Middle frontal gyrus (tissue), 1 donor: Measurements from ENCODE around the gene GPER1.
"Not testable (repeated sequence)": the region's sequence is repeated elsewhere in the genome, so short reads cannot be mapped to it uniquely, and the experiment has no call there.

ENCODE experiments used
- DNase-seq: peaks from one replicate; pipeline ENCODE4 v3.0.0-alpha.2; 2015; ENCODE audit warnings: low spot score; ENCODE audit errors: extremely low spot score

Gene GPER1

DNA sequence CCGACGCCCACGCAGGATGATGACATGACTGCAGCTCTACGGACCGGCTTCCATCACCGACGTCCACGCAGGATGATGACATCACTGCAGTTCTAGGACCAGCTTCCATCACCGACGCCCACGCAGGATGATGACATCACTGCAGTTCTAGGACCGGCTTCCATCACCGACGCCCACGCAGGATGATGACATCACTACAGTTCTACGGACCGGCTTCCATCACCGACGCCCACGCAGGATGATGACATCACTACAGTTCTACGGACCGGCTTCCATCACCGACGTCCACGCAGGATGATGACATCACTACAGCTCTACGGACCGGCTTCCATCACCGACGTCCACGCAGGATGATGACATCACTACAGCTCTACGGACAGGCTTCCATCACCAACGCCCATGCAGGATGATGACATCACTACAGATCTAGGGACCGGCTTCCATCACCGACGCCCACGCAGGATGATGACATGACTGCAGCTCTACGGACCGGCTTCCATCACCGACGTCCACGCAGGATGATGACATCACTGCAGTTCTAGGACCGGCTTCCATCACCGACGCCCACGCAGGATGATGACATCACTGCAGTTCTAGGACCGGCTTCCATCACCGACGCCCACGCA lies 28.6 kb downstream of the GPER1 start:
- DNase-seq = not testable (repeated sequence)

DNA sequence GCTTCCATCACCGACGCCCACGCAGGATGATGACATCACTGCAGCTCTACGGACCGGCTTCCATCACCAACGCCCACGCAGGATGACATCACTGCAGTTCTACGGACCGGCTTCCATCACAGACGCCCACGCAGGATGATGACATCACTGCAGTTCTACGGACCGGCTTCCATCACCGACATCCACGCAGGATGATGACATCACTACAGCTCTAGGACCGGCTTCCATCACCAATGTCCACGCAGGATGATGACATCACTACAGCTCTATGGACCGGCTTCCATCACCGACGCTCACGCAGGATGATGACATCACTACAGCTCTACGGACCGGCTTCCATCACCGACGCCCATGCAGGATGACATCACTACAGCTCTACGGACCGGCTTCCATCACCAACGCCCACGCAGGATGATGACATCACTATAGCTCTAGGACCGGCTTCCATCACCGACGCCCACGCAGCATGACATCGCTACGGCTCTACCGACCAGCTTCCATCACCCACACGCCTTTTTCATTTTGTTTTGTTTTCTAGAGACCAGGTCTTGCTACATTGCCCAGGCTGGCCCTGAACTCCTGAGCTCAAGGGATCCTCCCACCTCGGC lies 29.5 kb downstream of the GPER1 start:
- DNase-seq = no peak

DNA sequence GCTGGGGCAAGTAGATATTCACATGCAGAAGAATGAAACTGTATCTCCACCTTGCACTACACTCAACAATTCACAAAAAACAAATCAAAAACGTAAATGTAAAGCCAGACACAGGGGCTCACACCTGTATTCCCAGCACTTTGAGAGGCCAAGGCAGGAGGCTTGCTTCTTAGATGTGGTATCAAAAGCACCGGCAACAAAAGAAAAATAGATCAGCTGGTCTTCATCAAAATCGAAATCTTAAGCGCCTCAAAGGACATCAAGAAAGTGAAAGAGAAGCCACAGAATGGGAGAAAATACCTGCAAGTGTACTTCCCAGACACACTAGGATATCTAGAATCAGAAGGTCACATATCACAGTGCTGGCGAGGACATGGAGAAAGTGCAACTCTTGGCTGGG lies 31.3 kb downstream of the GPER1 start:
- DNase-seq = no peak

DNA sequence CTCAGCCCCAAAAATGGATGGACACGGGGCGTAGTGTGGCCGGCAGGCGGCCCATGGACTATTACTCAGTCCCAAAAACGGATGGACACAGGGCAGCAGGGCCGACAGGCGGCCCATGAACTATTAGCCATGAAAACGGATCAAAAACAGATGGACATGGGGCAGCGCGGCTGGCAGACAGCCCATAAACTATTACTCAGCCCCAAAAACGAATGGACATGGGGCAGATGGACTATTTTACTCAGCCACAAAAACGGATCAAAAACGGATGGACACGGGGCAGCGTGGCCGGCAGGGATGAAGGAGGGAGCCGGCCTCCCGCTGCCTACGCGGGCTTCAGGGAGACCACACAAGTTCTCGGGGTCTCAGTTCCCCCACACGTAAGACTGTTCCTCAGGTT lies 32.9 kb downstream of the GPER1 start:
- no peak for DNase-seq

- DNase-seq = no peak
Observed at GRCh38 chr7:1121476-1121875, 33.6 kb downstream of the GPER1 start.

GRCh38 chr7:1121886-1122831 lies 34.2 kb downstream of the GPER1 start:
- DNase-seq = no peak

- no peak for DNase-seq
Observed at GRCh38 chr7:1122832-1123501, 35.1 kb downstream of the GPER1 start.

GRCh38 chr7:1123715-1124114 lies 35.8 kb downstream of the GPER1 start:
- peak; percentile 22 for DNase-seq

DNA sequence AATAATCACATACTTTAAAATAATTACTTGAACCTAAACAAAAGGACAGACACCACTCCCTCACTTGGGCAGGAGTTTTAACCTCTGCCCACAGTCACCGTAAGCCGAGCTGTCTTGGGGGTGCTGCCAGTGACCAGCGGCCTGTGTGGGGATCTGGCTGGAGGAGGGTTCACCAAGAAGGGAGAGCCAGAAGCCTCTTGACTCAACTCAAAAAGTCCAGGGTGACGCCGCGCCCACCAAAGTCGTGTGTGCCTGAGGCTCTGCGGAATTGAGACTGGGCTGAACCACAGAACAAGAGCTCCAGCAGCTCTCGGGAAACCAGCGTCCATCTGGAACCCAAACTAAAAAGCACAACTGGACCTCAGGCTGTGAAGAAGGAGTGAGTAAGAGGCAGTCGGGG lies 36.3 kb downstream of the GPER1 start:
- DNase-seq = no peak

- no peak for DNase-seq
Observed at GRCh38 chr7:1124816-1125602, 37.1 kb downstream of the GPER1 start.

- no peak for DNase-seq
Observed at GRCh38 chr7:1125603-1125969, 37.7 kb downstream of the GPER1 start.

DNA sequence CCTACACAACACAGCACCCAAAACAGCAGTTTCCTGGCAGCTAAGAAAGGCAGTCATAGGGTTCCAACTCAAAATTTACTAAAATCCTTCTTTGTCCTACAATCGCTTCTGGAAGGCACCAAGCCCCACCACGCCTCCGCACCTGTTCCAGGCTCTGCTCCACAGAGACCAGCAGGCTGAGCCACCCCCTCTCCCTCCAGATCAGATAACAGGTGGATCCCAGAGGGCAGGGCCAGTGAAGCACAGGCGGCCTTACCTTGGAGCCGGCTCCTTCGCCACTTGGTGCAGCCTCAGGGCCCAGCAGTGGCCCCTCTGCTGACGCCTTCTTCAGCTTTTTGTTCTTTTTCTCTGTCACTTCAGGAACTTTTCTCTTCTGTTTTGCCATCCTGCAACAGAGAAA lies 39.1 kb downstream of the GPER1 start:
- no peak for DNase-seq

DNA sequence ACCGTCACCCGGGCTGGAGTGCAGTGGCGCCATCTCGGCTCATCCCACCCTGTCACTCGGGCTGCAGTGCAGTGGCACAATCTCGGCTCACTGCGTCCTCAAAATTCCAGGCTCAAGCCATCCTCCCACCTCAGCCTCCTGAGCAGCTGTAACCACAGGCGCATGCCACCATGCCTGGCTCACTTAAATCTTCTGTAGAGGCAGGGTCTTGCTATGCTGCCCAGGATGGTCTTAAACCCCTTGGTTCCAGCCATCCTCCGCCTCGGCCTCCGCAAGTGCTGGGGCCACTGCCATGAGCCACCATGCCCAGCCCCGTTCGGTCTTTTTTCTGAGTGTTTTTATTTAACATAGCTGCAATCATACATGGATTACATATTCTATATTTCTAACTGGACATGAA lies 41.5 kb downstream of the GPER1 start:
- no peak for DNase-seq

DNA sequence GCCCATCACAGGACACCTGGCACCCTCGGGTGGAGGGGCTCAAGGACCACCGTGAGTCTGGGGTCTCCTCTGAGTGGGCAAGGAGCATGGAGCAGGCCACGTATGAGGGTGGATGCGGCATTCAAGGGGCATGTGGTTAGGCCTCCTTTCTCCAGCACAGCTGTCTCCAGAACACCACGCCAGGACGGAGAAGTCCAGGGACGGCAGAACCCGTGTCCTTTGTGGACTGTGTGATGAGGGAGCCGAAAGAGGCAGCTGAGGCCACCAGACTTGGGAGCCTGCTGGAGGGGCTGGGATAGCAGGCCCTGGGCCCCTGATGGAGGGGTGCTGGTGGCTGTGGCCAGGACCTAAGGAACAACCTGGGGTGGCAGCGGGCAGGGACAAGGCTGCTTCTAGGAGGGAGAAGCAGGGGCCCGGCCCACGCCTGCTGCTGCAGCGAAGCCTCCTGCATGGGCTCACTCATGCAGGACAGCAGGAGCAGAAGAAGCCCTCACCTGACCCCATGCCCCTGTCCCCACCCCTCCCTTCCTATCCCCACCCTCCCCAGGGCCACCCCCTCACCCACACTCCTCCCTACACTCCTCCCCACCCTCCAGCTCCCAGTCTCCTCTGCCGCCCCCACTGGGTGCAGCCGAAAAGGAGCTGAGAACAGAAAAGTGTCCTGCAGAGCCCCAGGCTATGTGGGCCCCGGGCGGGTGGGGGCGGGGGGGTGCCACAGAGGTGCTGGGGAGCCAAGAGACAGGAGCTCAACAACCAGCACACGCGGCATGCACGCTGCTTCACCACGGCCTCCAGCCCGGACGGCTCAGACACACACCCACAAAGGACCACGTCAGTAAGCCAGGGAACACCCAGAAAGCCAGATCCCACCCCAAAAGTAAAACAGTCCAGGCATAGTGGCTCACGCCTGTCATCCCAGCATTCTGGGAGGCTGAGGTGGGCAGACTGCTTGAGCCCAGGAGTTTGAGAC lies 42.4 kb downstream of the GPER1 start:
- no peak for DNase-seq

GRCh38 chr7:1131471-1132265 lies 43.8 kb downstream of the GPER1 start:
- DNase-seq = no peak

DNA sequence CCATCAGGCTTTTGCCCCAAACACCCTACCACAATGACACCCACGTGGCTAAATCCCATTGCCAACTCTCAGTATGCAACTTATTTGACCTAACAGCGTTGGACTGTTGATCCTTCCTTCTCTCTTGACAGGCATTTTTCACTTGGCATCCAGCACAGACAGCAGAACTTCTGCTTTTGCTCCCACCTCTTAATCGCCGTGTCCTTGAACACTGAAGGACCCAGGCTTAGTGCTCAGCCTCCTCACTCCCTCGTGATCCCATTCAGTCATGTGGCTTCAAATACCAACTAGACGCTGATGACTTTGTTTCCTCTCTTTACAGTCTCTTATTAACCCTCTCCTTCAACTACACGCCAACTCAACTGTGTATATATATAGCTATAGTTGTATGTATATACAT lies 47.0 kb downstream of the GPER1 start:
- no peak for DNase-seq

GRCh38 chr7:1136841-1137516 lies 49.1 kb downstream of the GPER1 start:
- DNase-seq = no peak

- no peak for DNase-seq
Observed at GRCh38 chr7:1137517-1138167, 49.7 kb downstream of the GPER1 start.
